CD4-positive, alpha-beta T cell treated with Interleukin-1 beta for 1 hour (primary cell): ENCODE results near the gene TMEM130.

Experiments
- DNase-seq, 2 donors: peaks; one replicate each; pipeline ENCODE4 v3.0.0-alpha.2; 2020 to 2022

TMEM130 gene

GRCh38 chr7:98805956-98806838 is 63.6 kb downstream of the TMEM130 start:
- no peak for DNase-seq

- DNase-seq = no peak
Measured at GRCh38 chr7:98802781-98803110, 67.1 kb downstream of the TMEM130 start.

GRCh38 chr7:98802088-98802780 is 67.6 kb downstream of the TMEM130 start:
- peak; percentile 17 to 81 for DNase-seq

- no peak for DNase-seq
Measured at GRCh38 chr7:98800996-98801395, 68.8 kb downstream of the TMEM130 start.

GRCh38 chr7:98797150-98797549 is 72.7 kb downstream of the TMEM130 start:
- no peak for DNase-seq
